ENCODE data around the gene SCARF1.

Gene SCARF1

DNA sequence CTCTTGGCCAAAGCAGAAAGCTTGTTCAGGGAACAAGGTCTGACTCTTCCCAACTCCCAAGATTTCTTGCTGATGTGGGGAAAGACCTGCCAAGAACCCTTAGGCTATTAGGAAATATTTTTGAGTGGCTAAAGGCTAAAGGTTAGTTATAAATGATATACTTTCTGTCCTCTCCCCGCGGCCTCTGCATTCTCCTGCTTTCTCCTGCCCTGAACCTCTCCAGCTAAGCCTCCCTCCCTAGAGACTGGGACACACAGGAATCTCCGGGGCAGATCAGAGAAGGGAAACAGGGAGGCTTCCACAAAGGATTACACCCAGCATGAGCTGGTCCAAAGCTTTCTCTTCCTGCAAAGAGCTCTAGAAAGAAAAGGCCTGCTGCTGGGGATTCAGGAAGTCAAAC, 19.2 kb downstream of the SCARF1 start:
- H3K4me3 ChIP-seq (ENCODE audit: control insufficient read depth, low read depth, low read length): no peak overlapping the region
- DNase-seq (ENCODE audit: low read depth): peak; percentile 16
- TF ChIP-seq, protein P1, sequence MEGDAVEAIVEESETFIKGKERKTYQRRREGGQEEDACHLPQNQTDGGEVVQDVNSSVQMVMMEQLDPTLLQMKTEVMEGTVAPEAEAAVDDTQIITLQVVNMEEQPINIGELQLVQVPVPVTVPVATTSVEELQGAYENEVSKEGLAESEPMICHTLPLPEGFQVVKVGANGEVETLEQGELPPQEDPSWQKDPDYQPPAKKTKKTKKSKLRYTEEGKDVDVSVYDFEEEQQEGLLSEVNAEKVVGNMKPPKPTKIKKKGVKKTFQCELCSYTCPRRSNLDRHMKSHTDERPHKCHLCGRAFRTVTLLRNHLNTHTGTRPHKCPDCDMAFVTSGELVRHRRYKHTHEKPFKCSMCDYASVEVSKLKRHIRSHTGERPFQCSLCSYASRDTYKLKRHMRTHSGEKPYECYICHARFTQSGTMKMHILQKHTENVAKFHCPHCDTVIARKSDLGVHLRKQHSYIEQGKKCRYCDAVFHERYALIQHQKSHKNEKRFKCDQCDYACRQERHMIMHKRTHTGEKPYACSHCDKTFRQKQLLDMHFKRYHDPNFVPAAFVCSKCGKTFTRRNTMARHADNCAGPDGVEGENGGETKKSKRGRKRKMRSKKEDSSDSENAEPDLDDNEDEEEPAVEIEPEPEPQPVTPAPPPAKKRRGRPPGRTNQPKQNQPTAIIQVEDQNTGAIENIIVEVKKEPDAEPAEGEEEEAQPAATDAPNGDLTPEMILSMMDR (conservative IDR thresholded peaks at IDR 0.05; ENCODE audit: control insufficient read depth, insufficient read depth, low read depth, low read length): no peak

DNA sequence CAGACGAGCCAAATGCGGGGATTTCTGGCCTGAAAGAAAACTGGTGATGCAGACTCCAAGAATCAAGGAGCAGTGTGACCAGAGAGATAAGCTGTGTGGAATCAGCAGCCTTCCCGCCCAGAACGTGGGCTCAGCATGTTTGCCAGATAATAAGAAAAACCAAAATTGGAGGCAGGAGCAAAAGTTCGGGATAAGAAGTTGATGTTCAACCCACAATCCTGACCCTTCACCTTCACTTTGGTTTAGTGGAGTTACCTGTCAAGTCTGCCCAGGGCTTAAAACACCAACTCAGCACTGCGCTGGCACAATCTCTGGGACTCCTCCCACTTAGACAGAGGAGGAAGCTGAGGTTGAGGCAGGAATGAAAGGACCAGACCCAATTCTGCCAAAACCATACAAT, 20.0 kb downstream of the SCARF1 start:
- TF ChIP-seq, protein P1 (conservative IDR thresholded peaks at IDR 0.05; ENCODE audit: control insufficient read depth, insufficient read depth, low read depth, low read length): no peak
- DNase-seq (ENCODE audit: low read depth): no peak
- H3K4me3 ChIP-seq (ENCODE audit: control insufficient read depth, low read depth, low read length): no peak overlapping the region

DNA sequence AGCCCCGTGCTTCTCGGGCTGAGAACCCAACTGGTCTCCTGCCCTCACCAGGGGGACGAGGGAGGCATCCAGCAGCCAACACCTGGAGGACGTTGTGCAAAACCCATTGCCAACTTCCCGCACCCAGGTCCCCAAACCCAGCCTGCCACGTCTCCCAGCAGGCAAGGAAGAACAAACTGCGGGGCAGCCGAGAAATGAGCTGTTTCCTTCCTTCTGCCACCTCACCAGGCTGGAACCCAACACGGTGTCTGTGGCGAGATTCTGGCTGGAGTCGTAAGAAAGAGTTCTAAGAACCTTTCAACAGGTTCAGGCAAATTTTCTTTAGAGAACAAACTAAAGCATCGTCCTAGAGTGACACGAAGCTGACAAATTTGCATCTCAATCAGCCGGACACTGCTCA, 20.5 kb downstream of the SCARF1 start:
- no peak overlapping the region for H3K4me3 ChIP-seq (ENCODE audit: control insufficient read depth, low read depth, low read length)
- no peak for DNase-seq (ENCODE audit: low read depth)
- TF ChIP-seq, protein P1 (conservative IDR thresholded peaks at IDR 0.05; ENCODE audit: control insufficient read depth, insufficient read depth, low read depth, low read length): no peak

DNA sequence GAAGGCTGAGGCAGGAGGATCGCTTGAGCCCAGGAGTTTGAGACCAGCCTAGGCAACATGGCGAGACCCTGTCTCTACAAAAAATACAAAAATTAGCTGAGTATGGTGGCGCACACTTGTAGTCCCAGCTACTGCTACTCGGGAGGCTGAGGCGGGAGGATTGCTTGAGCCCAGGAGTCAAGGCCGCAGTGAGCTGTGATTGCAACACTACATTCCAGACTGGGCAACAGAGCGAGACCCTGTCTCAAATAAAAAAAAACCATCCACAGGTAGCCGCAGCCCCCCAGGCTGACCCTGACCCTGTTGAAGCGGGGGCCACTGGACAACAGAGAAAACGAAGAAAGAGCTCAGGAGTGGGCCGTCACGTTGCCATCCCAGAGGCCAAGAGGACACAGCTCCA, 20.9 kb downstream of the SCARF1 start:
- DNase-seq (ENCODE audit: low read depth): no peak
- TF ChIP-seq, protein P1 (conservative IDR thresholded peaks at IDR 0.05; ENCODE audit: control insufficient read depth, insufficient read depth, low read depth, low read length): no peak
- H3K4me3 ChIP-seq (ENCODE audit: control insufficient read depth, low read depth, low read length): no peak overlapping the region

DNA sequence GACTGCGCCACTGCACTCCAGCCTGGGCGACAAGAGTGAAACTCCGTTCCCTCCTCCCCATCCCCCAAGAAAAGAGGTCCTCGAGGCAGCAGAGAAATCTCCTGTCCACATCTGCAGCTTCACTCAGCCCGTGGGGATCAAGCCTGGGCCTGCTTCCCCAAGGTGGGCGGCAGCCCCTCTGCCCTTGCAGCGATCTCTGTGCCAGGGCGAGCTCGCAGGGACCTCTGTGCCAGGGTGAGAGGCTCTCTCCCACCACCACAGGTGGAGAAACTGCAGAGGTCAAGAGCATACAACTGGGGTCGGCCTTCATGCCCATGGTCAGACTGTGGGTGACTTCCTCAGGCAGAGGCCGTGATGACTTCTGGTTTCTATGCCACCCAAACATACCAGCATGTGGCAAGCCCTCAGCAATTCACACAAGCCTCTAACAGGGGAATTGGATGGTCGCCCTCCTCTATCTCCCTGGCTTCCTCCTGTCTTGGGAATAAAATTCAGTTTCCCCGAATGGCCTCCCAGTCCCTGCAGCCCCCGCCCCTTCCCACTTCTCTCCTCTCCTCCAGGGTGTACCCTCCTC, 22.4 kb downstream of the SCARF1 start:
- TF ChIP-seq, protein P1 (conservative IDR thresholded peaks at IDR 0.05; ENCODE audit: control insufficient read depth, insufficient read depth, low read depth, low read length): no peak
- no peak overlapping the region for H3K4me3 ChIP-seq (ENCODE audit: control insufficient read depth, low read depth, low read length)
- no peak for DNase-seq (ENCODE audit: low read depth)

DNA sequence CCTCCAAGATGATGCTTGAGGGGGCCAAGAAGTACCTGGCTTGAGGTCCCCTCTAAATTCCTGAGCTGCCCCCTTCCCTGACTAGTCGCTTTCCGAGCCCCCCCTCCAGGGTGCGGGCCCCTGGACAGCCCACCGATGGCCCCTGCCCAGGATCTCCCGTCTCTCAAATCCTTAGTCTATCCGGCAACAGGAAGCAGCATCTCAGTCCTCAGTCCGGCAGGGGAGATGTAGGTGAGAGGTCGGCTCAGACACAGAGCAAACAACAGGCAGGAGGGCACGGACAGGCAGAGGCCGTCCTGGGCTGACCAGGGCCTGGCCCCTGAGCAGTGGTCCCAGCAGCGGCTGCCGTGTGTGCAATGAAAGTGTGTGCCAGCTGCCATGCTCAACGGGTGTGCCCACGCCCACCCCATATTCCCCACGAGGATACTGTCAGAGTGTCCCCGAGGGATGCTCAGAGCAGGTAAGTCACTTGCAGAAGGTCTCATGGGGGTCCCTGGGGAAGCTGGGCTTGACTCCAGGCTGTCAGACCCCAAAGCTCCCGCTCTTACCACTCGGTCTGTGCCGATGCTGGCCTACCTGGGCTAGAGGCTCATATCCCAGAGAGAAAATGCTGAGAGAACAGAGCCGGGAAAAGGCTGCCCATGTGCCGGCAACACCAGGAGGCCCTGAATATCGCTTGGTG, 24.1 kb downstream of the SCARF1 start:
- TF ChIP-seq, protein P1 (conservative IDR thresholded peaks at IDR 0.05; ENCODE audit: control insufficient read depth, insufficient read depth, low read depth, low read length): no peak
- no peak for DNase-seq (ENCODE audit: low read depth)
- no peak overlapping the region for H3K4me3 ChIP-seq (ENCODE audit: control insufficient read depth, low read depth, low read length)

All from fibroblast of mammary gland (primary cell).